GM18498 (cell line): ENCODE results near the gene TTC22.

Experiments used
- ATAC-seq: cut with Tn5 transposase; IDR thresholded peaks from one replicate; pipeline ENCODE4 v1.9.1; 2021; ENCODE audit warnings: mild to moderate bottlenecking, moderate library complexity; ENCODE audit not compliant: unreplicated experiment

Gene TTC22

GRCh38 chr1:54800899-54801759 lies at the start of gene TTC22:
Gene TTC22, minus strand, starts transcription at chr1:54801323. Its CDS starts 160 bp downstream, at chr1:54801163.
- peak; percentile 87 for ATAC-seq

- ATAC-seq = no peak
Observed at GRCh38 chr1:54850737-54851136, 49.6 kb upstream of the TTC22 start.

- no peak for ATAC-seq
Observed at GRCh38 chr1:54850069-54850730, 49.1 kb upstream of the TTC22 start.

- no peak for ATAC-seq
Observed at GRCh38 chr1:54849219-54850068, 48.3 kb upstream of the TTC22 start.

GRCh38 chr1:54848134-54848948 lies 47.2 kb upstream of the TTC22 start:
- no peak for ATAC-seq

- no peak for ATAC-seq
Observed at GRCh38 chr1:54846716-54847284, 45.7 kb upstream of the TTC22 start.

- ATAC-seq = no peak
Observed at GRCh38 chr1:54846301-54846700, 45.2 kb upstream of the TTC22 start.

GRCh38 chr1:54845772-54846171 lies 44.6 kb upstream of the TTC22 start:
- no peak for ATAC-seq

- ATAC-seq = no peak
Observed at GRCh38 chr1:54844564-54844963, 43.4 kb upstream of the TTC22 start.

- ATAC-seq = no peak
Observed at GRCh38 chr1:54843449-54843848, 42.3 kb upstream of the TTC22 start.

GRCh38 chr1:54842963-54843362 lies 41.8 kb upstream of the TTC22 start:
- ATAC-seq = no peak

- no peak for ATAC-seq
Observed at GRCh38 chr1:54842206-54842915, 41.2 kb upstream of the TTC22 start.

GRCh38 chr1:54839824-54840223 lies 38.7 kb upstream of the TTC22 start:
- no peak for ATAC-seq

GRCh38 chr1:54838565-54839180 lies 37.5 kb upstream of the TTC22 start:
- no peak for ATAC-seq

GRCh38 chr1:54837002-54837853 lies 36.1 kb upstream of the TTC22 start:
- ATAC-seq = no peak

GRCh38 chr1:54836594-54836993 lies 35.5 kb upstream of the TTC22 start:
- no peak for ATAC-seq

GRCh38 chr1:54835970-54836369 lies 34.8 kb upstream of the TTC22 start:
- no peak for ATAC-seq
